ENCODE data around the gene HEPN1. TPM values are rescaled to one million over a fixed set of nuclear protein-coding genes. Genes with fewer than 3 reads are reported as not detected.

The HEPN1 gene
- total RNA-seq, 1 experiment from 2014 or later = not detected

DNA sequence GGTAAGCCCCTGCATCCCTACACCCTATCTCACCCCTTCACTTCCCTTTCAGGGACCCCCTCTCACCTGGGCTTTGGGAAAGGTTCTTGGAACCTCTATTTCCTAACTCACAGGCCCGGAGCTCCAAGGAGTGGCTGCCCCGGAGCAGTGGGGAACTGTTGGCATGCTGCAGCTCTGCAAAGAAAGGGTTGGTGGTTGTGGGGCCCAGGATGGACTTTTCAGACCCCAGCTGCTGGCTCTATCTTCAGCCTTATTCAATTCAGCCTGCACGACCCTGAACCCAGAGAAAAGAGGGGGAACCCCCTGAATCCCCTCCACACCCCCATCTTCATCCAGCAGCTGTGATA, 31.4 kb upstream of the HEPN1 start:
- Histone ChIP-seq H3K27ac (ENCODE audit: low read length) (no peak overlapping the region), H3K4me1 (ENCODE audit: control insufficient read depth, insufficient read depth, low read length) (peaks cover 3% of the 10 kb centered on the region; the same call in 1 of the 2 replicates), H3K9me3 (ENCODE audit: control insufficient read depth, insufficient read depth, low read depth, low read length) (no peaks in the 10 kb centered on the region), H3K4me3 (ENCODE audit: low read depth in 2 of 2, low read length in 2 of 2) (no peak overlapping the region), H3K27me3 (ENCODE audit: control insufficient read depth, insufficient read depth, low read length) (peaks cover 9% of the 10 kb centered on the region), H3K36me3 (ENCODE audit: control insufficient read depth, insufficient read depth, low read length) (no peaks in the 10 kb centered on the region)
- ChIA-PET CTCF (interaction anchor here (1.5 kb wide), 1 partner anchor 11 kb away, joined by 4 read pairs; no protein-coding TSS in a partner anchor), POLR2A (no interaction called here)
- no peak for ATAC-seq
- intact Hi-C loops (cut with micrococcal nuclease; ENCODE audit: unreplicated experiment) = no loop called here
- DNase-seq (ENCODE audit: low read depth, low spot score) = no peak
- TF ChIP-seq, protein P1, sequence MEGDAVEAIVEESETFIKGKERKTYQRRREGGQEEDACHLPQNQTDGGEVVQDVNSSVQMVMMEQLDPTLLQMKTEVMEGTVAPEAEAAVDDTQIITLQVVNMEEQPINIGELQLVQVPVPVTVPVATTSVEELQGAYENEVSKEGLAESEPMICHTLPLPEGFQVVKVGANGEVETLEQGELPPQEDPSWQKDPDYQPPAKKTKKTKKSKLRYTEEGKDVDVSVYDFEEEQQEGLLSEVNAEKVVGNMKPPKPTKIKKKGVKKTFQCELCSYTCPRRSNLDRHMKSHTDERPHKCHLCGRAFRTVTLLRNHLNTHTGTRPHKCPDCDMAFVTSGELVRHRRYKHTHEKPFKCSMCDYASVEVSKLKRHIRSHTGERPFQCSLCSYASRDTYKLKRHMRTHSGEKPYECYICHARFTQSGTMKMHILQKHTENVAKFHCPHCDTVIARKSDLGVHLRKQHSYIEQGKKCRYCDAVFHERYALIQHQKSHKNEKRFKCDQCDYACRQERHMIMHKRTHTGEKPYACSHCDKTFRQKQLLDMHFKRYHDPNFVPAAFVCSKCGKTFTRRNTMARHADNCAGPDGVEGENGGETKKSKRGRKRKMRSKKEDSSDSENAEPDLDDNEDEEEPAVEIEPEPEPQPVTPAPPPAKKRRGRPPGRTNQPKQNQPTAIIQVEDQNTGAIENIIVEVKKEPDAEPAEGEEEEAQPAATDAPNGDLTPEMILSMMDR (IDR thresholded peaks at IDR 0.05) = no peak
- TF ChIP-seq TCF7L2 (IDR thresholded peaks at IDR 0.05; ENCODE audit: low read depth, low read length) (no peak), SIN3A (IDR thresholded peaks at IDR 0.05; ENCODE audit: borderline replicate concordance, insufficient read depth, low read depth, low read length) (no peak), POLR2AphosphoS5 (IDR thresholded peaks at IDR 0.05; ENCODE audit: low read depth, low read length) (no peak)
- TF ChIP-seq, protein P2, sequence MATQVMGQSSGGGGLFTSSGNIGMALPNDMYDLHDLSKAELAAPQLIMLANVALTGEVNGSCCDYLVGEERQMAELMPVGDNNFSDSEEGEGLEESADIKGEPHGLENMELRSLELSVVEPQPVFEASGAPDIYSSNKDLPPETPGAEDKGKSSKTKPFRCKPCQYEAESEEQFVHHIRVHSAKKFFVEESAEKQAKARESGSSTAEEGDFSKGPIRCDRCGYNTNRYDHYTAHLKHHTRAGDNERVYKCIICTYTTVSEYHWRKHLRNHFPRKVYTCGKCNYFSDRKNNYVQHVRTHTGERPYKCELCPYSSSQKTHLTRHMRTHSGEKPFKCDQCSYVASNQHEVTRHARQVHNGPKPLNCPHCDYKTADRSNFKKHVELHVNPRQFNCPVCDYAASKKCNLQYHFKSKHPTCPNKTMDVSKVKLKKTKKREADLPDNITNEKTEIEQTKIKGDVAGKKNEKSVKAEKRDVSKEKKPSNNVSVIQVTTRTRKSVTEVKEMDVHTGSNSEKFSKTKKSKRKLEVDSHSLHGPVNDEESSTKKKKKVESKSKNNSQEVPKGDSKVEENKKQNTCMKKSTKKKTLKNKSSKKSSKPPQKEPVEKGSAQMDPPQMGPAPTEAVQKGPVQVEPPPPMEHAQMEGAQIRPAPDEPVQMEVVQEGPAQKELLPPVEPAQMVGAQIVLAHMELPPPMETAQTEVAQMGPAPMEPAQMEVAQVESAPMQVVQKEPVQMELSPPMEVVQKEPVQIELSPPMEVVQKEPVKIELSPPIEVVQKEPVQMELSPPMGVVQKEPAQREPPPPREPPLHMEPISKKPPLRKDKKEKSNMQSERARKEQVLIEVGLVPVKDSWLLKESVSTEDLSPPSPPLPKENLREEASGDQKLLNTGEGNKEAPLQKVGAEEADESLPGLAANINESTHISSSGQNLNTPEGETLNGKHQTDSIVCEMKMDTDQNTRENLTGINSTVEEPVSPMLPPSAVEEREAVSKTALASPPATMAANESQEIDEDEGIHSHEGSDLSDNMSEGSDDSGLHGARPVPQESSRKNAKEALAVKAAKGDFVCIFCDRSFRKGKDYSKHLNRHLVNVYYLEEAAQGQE (IDR thresholded peaks at IDR 0.05; ENCODE audit: insufficient read depth in 1 of 2, low read depth in 2 of 2, low read length in 1 of 2) = no peak
- in situ Hi-C loops (cut with HindIII; ENCODE audit: low pct_unique_long_range_greater_than_20kb, low sequenced_read_pairs) = no loop called here
- BruUV-seq (replicated peaks) = no TSS peak

DNA sequence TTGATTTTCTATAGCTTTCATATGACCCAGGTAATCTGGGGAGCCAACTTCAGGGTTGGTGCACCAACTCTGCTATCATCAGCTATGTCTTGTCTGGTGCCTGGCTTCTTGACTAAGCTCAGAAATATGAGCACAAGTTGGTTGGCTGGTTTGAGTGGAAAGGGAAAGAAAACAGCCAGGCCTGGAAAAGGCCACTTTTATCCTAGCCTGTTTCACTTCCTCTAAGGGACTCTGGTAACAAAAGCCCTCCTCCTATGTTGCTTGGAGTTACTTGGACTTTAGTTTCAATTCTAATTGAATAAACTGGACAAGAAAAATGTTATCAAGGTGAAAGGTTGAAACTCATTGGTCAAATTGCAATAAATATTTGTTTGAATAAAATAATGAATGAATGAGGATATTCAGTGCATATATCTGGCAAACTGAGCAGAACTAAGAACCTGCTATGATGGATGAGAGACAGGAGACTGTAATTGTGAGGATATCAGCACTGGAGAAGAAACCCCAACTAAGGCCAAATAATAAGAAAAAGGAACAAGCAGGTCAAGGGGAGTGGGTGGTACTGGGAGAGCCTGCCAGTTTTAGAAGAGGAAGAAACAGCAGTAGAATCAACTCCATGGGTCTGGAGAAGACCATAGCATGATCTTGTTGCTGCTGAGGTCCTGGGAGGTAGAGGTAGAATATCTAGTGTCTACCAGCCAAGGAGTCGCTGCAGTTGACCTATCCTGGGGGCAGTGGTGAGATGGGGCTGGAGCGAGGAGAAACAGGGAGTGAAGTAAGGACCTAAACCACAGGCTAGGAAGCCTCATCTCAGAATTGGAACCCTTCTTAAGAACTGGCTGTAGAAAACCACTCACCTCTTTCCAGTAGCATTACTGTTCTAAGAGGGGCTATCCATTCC, 29.6 kb upstream of the HEPN1 start:
- TF ChIP-seq POLR2AphosphoS5 (IDR thresholded peaks at IDR 0.05; ENCODE audit: low read depth, low read length) = no peak
- TF ChIP-seq, protein P1 (IDR thresholded peaks at IDR 0.05) = no peak
- TF ChIP-seq SIN3A (IDR thresholded peaks at IDR 0.05; ENCODE audit: borderline replicate concordance, insufficient read depth, low read depth, low read length) = no peak
- TF ChIP-seq, protein P2 (IDR thresholded peaks at IDR 0.05; ENCODE audit: insufficient read depth in 1 of 2, low read depth in 2 of 2, low read length in 1 of 2) = no peak
- no peak for TF ChIP-seq TCF7L2 (IDR thresholded peaks at IDR 0.05; ENCODE audit: low read depth, low read length)
- H3K36me3 ChIP-seq (ENCODE audit: control insufficient read depth, insufficient read depth, low read length) = no peaks in the 10 kb centered on the region
- BruUV-seq (replicated peaks) = no TSS peak
- H3K4me1 ChIP-seq (ENCODE audit: control insufficient read depth, insufficient read depth, low read length) = no peaks in the 10 kb centered on the region
- DNase-seq (ENCODE audit: low read depth, low spot score) = no peak
- CTCF ChIA-PET = interaction anchor here (0.6 to 1.4 kb wide), 2 partner anchors 13 to 246 kb away, joined by 3 read pairs; no protein-coding TSS in a partner anchor
- in situ Hi-C loops (cut with HindIII; ENCODE audit: low pct_unique_long_range_greater_than_20kb, low sequenced_read_pairs) (no loop called here), intact Hi-C loops (cut with micrococcal nuclease; ENCODE audit: unreplicated experiment) (no loop called here)
- POLR2A ChIA-PET = no interaction called here
- H3K27me3 ChIP-seq (ENCODE audit: control insufficient read depth, insufficient read depth, low read length) = peaks cover 9% of the 10 kb centered on the region
- no peak for ATAC-seq
- H3K9me3 ChIP-seq (ENCODE audit: control insufficient read depth, insufficient read depth, low read depth, low read length) = no peaks in the 10 kb centered on the region
- no peak overlapping the region for H3K27ac ChIP-seq (ENCODE audit: low read length)
- no peak overlapping the region for H3K4me3 ChIP-seq (ENCODE audit: low read depth in 2 of 2, low read length in 2 of 2)
